Measurements from ENCODE around the gene MLC1. TPM values are rescaled to one million over a fixed set of nuclear protein-coding genes. Genes with fewer than 3 reads are reported as not detected.

The MLC1 gene
- total RNA-seq, 4 donors from 2014 or later = 0.07 to 0.13 TPM; not detected in 2

GRCh38 chr22:50081426-50082196 lies 3.6 kb downstream of the MLC1 start:
- H3K9me3 ChIP-seq = no peaks in the 10 kb centered on the region
- ATAC-seq = no peak
- no peak overlapping the region for H3K27ac ChIP-seq
- no peaks in the 10 kb centered on the region for H3K4me1 ChIP-seq
- H3K4me3 ChIP-seq = no peak overlapping the region
- TF ChIP-seq CTCF (IDR thresholded peaks at IDR 0.05) = no peak
- no peak for TF ChIP-seq POLR2AphosphoS5 (IDR thresholded peaks at IDR 0.05)
- no peak for TF ChIP-seq EP300 (IDR thresholded peaks at IDR 0.05)
- TF ChIP-seq POLR2A (IDR thresholded peaks at IDR 0.05) = no peak
- no peaks in the 10 kb centered on the region for H3K36me3 ChIP-seq
- WGBS, 2 donors (ENCODE audit: low coverage in 1 of 2) = 81 to 100% methylated on average over 1 to 12 of the region's 27 CpGs
- peaks cover 58% of the 10 kb centered on the region for H3K27me3 ChIP-seq

DNA sequence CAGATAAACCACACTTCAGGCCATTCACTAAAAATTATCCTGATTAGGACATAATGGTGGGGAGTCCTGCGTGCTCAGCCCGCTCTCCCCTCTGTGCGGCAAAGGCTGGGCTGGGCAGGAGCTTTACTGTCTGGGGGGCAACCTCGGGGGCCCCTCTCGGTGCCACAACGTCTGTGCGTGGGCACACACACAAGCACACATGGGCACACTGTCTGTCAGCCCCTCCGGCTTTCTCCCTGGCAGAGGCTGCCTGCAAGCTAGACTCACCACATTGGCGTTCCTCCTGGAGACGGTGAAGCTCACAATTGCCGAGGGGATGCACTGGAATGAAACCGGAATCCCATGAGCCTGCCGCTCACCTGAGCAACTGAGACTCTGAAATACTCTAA lies 5.2 kb downstream of the MLC1 start:
- Histone ChIP-seq H3K9me3 (no peaks in the 10 kb centered on the region), H3K4me3 (no peak overlapping the region), H3K27me3 (peaks cover 57% of the 10 kb centered on the region), H3K4me1 (no peaks in the 10 kb centered on the region), H3K36me3 (no peaks in the 10 kb centered on the region), H3K27ac (no peak overlapping the region)
- no peak for ATAC-seq
- TF ChIP-seq POLR2AphosphoS5 (IDR thresholded peaks at IDR 0.05) (no peak), CTCF (IDR thresholded peaks at IDR 0.05) (no peak), EP300 (IDR thresholded peaks at IDR 0.05) (no peak), POLR2A (IDR thresholded peaks at IDR 0.05) (no peak)
- WGBS, 2 donors (ENCODE audit: low coverage in 1 of 2) = 85 to 88% methylated on average over 8 to 12 of the region's 13 CpGs

- no peak for ATAC-seq
- WGBS, 2 donors (ENCODE audit: low coverage in 1 of 2) = 72% methylated on average over 4 of the region's 9 CpGs; no CpG with 5 or more reads in 1 of the 2 donors
- no peaks in the 10 kb centered on the region for H3K36me3 ChIP-seq
- H3K27ac ChIP-seq = no peak overlapping the region
- H3K9me3 ChIP-seq = no peaks in the 10 kb centered on the region
- no peaks in the 10 kb centered on the region for H3K4me1 ChIP-seq
- peaks cover 57% of the 10 kb centered on the region for H3K27me3 ChIP-seq
- TF ChIP-seq EP300 (IDR thresholded peaks at IDR 0.05) = no peak
- TF ChIP-seq POLR2A (IDR thresholded peaks at IDR 0.05) = no peak
- TF ChIP-seq CTCF (IDR thresholded peaks at IDR 0.05) = no peak
- TF ChIP-seq POLR2AphosphoS5 (IDR thresholded peaks at IDR 0.05) = no peak
- no peak overlapping the region for H3K4me3 ChIP-seq
Observed at GRCh38 chr22:50078761-50079160, 6.5 kb downstream of the MLC1 start.

GRCh38 chr22:50078246-50078645 lies 7.0 kb downstream of the MLC1 start:
- Histone ChIP-seq H3K36me3 (no peaks in the 10 kb centered on the region), H3K27ac (no peak overlapping the region), H3K4me1 (no peaks in the 10 kb centered on the region), H3K9me3 (no peaks in the 10 kb centered on the region), H3K4me3 (no peak overlapping the region), H3K27me3 (peaks cover 53% of the 10 kb centered on the region)
- TF ChIP-seq EP300 (IDR thresholded peaks at IDR 0.05) = no peak
- no peak for TF ChIP-seq CTCF (IDR thresholded peaks at IDR 0.05)
- no peak for TF ChIP-seq POLR2AphosphoS5 (IDR thresholded peaks at IDR 0.05)
- TF ChIP-seq POLR2A (IDR thresholded peaks at IDR 0.05) = no peak
- WGBS, 2 donors (ENCODE audit: low coverage in 1 of 2) = 92 to 95% methylated on average over 3 to 9 of the region's 13 CpGs
- no peak for ATAC-seq

All from gastroesophageal sphincter (tissue), 4 donors.